NCI-H146 treated with DMSO at 0.1 percent for 48 hours (cell line): ENCODE results near the gene CHRNB2.
"Not testable (repeated sequence)": the region's sequence is repeated elsewhere in the genome, so short reads cannot be mapped to it uniquely, and the experiment has no call there.

Experiments used
- DNase-seq: peaks from one replicate; lab custom pipeline; 2025; ENCODE audit not compliant: unreplicated experiment; lab: John Stamatoyannopoulos, UW

Gene CHRNB2, protein sequence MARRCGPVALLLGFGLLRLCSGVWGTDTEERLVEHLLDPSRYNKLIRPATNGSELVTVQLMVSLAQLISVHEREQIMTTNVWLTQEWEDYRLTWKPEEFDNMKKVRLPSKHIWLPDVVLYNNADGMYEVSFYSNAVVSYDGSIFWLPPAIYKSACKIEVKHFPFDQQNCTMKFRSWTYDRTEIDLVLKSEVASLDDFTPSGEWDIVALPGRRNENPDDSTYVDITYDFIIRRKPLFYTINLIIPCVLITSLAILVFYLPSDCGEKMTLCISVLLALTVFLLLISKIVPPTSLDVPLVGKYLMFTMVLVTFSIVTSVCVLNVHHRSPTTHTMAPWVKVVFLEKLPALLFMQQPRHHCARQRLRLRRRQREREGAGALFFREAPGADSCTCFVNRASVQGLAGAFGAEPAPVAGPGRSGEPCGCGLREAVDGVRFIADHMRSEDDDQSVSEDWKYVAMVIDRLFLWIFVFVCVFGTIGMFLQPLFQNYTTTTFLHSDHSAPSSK

GRCh38 chr1:154567386-154568156 is at the start of gene CHRNB2:
Gene CHRNB2 (plus strand): TSS chr1:154567778. CDS start chr1:154568045, 267 bp downstream.
- peak; percentile 63 for DNase-seq

GRCh38 chr1:154519591-154519991 is 48.0 kb upstream of the CHRNB2 start:
- no peak for DNase-seq

DNA sequence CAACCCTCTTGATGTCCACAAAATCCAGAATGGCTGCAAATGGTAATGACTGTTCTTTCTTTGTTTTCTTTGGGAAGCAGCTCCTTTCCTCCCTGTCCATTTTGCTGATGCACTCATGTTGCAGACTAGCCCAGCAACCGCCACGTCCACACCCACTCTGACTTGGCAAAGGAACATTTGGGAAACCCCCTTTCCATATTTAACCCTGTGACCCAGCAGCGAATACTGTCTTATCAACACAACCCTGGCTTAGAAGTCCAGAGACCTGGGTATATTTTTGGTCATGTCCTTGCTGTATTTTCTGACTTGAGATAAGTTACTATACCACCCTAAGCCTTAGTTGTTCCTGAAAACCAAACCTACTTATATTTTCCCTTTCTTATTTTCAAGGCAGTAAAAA is 47.2 kb upstream of the CHRNB2 start:
- no peak for DNase-seq

DNA sequence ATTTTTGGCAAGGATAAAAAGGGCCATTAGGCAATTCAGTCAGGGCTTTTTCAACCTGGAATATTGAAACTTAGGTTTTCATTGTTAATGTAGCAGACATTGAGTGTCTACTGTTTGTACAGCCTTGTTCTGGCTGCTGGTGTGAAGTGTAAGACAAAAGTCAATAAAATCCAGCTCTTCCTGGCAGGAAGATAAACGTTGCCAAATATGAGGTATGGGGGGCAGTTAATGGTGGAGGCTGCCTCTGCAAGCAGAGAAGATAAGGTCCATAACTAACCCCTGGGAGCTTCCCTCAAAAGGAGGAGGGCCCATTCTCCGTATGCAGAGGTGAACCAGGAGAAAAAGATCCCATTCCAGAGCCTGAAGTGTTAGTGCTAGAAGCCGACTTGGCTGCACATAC is 45.9 kb upstream of the CHRNB2 start:
- DNase-seq = peak; percentile 11

- DNase-seq = no peak
Measured at GRCh38 chr1:154524881-154525280, 42.7 kb upstream of the CHRNB2 start.

DNA sequence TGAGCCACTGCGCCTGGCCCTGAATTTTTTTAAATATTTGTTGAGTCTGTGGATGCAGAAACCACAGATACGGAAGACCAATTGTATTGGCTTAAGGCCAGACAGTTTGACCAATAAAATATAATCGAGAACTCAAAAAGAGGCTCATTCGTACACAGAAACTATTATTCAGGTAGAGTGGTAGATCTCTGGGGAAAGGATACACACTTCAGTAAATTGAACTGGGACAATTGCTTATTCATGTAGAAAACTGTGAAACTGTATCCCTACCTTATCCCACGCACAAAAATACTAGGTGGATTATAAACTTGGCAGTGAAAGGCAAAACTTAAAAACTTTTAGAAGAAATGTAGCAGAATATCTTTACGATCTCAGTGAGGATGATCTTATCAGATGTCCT is 40.4 kb upstream of the CHRNB2 start:
- no peak for DNase-seq

DNA sequence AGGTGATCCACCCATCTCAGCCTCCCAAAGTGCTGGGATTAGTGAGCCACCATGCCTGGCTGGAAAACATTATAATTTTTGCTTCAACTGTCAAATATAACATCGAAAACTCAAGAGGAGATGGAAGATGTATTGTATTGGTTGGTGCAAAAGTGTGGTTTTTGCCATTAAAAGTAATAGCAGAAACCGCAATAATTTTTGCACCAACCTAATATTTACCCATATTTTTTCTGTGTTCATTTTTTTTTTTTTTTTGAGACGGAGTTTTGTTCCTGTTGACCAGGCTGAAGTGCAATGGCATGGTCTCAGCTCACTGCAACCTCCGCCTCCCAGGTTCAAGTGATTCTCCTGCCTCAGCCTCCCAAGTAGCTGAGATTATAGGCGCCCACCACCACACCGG is 38.3 kb upstream of the CHRNB2 start:
- DNase-seq = no peak

DNA sequence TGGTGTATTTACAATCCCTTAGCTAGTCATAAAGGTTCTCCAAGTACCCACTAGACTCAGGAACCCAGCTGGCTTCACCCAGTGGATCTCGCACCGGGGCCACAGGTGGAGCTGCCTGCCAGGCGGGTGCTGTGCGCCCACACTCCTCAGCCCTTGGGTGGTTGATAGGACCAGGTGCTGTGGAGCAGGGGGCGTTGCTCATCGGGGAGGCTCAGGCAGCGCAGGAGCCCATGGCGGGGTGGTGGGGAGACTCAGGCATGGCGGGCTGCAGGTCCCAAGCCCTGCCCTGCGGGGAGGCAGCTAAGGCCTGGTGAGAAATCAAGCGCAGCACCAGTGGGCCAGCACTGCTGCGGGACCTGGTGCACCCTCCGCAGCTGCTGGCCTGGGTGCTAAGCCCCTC is 35.6 kb upstream of the CHRNB2 start:
- DNase-seq = not testable (repeated sequence)

GRCh38 chr1:154533952-154534844 is 33.4 kb upstream of the CHRNB2 start:
- peak; percentile 41 for DNase-seq

DNA sequence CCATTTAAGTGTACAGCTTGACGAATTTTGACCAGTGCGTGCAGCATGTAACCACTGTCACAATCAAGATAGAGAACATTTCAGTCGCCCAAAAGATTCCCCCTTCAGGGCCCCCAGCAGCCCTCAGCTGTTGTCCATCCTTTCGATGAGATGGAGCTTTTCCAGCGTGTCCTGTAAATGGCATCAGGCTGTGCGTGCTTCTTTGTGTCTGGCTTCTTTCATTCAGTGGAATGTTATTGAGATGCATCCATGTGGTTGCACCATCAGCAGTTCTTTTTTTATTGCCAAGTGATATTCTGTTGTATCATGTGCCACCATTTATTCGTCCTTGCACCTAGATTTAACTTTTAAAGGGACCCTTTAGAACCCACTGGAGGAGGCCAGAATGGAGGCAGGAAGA is 31.0 kb upstream of the CHRNB2 start:
- no peak for DNase-seq

DNA sequence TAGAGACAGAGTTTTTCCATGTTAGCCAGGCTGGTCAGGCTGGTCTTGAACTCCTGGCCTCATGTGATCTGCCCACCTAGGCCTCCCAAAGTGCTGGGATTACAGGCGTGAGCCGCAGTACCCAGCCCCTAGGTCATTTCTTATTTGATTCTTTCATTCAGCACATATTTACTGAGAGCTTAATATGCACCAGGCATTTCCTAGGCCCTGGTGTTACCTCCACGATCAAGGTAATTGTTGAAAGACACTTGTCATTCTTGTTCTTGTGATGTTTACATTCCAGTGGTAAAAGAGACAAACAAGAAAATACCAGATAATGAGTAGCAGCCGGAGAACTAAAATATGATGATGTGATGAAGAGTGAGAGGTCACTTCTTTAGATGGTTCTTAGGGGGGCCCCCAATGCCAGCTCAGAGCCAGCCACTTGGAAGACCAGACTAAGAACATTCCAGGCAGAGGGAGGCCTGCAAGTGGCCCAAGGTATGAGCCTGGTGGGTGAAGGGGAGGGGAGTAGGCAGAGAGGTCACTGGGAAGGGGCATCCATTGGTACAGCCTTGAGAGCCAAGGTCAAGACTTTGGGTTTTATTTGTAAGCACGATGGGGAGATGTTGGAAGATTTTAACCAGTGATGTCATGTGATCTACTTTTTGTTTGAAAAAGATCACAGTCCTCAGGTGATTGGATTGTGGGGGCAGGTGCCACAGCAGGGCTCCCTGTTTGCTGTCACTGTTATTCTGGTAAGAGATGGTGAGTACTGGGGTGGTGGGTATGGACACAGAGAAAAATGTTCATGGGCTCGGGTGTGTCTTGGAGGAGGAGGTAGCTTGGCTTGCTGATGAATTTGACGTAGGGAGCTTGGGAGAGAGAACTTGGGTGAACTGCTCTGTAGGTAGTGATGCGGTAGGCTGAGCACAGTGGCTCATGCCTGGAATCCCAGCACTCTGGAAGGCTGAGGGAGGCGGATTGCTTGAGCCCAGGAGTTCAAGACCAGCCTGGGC is 27.8 kb upstream of the CHRNB2 start:
- no peak for DNase-seq

- no peak for DNase-seq
Measured at GRCh38 chr1:154541231-154541630, 26.3 kb upstream of the CHRNB2 start.

- peak; percentile 8 for DNase-seq
Measured at GRCh38 chr1:154546264-154547063, 21.1 kb upstream of the CHRNB2 start.

DNA sequence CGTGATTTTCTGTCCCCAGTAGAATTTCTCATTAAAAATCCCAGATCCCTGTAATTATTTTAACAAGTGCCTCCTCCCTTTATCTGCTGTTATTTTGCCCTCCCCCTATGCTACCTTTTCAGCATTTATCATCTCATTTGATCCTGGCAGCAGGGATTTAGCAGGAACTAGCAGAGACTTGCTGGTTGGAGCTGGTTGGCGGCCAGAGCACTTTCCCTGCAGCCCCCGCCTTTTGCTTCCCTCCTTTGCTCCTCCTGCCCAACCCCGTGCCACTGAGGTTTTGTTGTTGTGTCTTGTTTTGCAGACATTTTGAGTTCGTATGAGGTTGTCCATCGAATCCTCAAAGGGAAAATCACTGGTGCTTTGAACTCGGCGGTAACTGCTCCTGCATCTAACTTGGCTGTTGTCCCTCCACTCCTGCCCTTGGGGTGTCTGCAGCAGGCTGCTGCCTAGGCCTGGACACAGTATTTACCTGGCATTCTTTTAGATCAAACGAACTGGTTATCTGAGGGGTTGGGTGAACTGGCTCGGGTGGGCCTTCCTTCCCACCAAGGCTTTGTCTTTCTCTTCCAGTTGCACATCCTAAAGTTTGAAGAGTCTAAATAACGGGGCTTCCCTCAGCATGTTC is 20.4 kb upstream of the CHRNB2 start:
- no peak for DNase-seq

- DNase-seq = no peak
Measured at GRCh38 chr1:154548028-154548427, 19.6 kb upstream of the CHRNB2 start.

DNA sequence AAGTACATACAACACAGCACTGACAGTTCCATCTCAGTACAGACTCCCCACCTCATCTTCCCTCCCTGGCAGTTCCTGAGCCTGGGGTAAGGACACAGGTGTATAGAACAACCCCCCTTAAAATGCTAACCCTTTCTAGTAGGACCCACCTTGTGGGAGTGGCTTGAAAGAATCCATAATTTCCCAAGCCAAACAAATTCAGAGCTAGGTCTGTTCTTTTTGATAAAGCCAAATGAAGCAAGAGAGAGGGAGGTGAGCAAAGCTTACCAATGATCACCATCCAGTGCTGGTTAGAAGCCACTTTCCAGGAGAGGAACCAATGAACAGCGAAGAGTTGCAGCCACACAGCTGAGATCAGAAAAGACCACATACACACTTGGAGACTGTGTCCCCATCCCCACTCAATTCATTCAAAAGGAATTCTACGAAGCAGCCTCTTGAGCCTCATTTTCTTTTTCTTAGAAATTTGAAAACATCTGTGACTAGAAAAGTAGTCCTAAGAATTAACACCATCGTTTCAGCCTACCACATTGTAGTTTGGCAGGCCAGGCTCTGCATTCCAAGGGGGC is 18.3 kb upstream of the CHRNB2 start:
- DNase-seq = no peak

DNA sequence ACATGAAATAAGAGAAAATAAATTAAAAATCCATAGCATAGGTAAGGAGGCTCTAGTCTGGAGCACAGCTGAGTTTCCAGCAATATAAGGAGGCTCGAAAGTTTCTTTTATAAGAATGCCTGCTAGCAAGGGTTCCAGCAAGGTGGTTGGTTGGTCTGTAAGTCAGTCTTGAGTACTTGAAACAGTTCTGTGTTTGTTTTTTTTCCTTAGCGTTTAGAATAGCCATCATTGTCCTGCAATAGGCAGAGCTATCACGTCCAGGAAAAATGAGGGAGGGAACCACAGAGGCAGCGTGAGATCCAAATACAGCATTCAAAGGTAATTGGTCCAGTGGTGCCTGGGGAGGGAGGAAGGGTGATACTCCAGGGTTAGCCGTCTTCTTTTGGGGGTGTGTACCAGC is 17.5 kb upstream of the CHRNB2 start:
- DNase-seq = no peak

DNA sequence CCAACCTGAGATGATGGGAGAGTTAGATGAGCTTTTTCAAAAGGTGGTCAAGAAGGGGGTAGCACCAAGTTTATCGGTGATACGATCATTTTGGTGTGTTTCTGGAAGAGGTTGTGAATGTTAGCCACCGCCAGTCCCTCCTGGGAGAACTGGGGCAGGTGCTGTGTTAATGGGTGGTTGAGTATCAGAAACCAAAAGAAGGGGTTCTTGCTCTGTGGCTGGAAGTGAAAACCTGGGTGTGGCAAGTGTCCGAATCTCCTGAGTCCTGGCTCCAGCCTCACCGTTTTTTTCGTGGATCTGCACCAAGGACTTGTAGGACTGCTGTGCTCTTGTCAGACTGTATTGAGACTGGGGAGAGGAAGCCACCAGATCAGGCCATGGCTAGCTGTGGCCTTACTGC is 16.9 kb upstream of the CHRNB2 start:
- no peak for DNase-seq
